GM10266 (cell line): ENCODE results near the gene RAI1.

ENCODE experiments used
- DNase-seq: peaks from one replicate; pipeline ENCODE4 v3.0.0; 2012; ENCODE audit errors: extremely low spot score
- CTCF ChIP-seq: IDR thresholded peaks from 2 replicates; pipeline ENCODE4 v1.5.1; 2012; ENCODE audit warnings: mild to moderate bottlenecking, low read depth; ENCODE audit not compliant: control insufficient read depth, insufficient read depth; ENCODE audit errors: missing control alignments

RAI1 gene

GRCh38 chr17:17820046-17820445 is 138.8 kb downstream of the RAI1 start:
- DNase-seq: no peak
- TF ChIP-seq CTCF: no peak

- no peak for TF ChIP-seq CTCF
- DNase-seq: no peak
These were observed 139.4 kb downstream of the RAI1 start for GRCh38 chr17:17820463-17821158.

GRCh38 chr17:17822189-17822588 is 140.9 kb downstream of the RAI1 start:
- DNase-seq: no peak
- TF ChIP-seq CTCF: no peak

GRCh38 chr17:17822616-17823015 is 141.4 kb downstream of the RAI1 start:
- peak; percentile 18 for DNase-seq
- no peak for TF ChIP-seq CTCF

GRCh38 chr17:17823433-17824118 is 142.3 kb downstream of the RAI1 start:
- DNase-seq: peak; percentile 99

GRCh38 chr17:17824119-17824782 is 143.0 kb downstream of the RAI1 start:
- TF ChIP-seq CTCF: no peak
- peak; percentile 28 for DNase-seq

More at GRCh38 chr17:17823433-17824118, 142.3 kb downstream of the RAI1 start:
- TF ChIP-seq CTCF: no peak
